IPS-18c (cell line): Measurements from ENCODE around the gene SRD5A2.
A peak's percentile ranks its signal among the peaks of the same experiment; 100 is the strongest.

Source experiments
- H3K4me3 ChIP-seq: 2 replicates; pipeline ENCODE4 v1.7.0; 2013; ENCODE audit warnings: low read depth, mild to moderate bottlenecking, low read length, moderate library complexity; ENCODE audit not compliant: insufficient read depth
- H3K9me3 ChIP-seq: one replicate; pipeline ENCODE4 v1.6.1; 2013; ENCODE audit warnings: mild to moderate bottlenecking, low read length, moderate library complexity; ENCODE audit not compliant: control insufficient read depth, insufficient read depth

SRD5A2 gene, protein sequence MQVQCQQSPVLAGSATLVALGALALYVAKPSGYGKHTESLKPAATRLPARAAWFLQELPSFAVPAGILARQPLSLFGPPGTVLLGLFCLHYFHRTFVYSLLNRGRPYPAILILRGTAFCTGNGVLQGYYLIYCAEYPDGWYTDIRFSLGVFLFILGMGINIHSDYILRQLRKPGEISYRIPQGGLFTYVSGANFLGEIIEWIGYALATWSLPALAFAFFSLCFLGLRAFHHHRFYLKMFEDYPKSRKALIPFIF

GRCh38 chr2:31580321-31581117 lies at the start of gene SRD5A2:
SRD5A2 (minus strand) TSS chr2:31580938; CDS start chr2:31580900, 38 bp downstream.
- Histone ChIP-seq H3K9me3 (peaks cover 4% of the 10 kb centered on the region), H3K4me3 (peak within 1 kb of the TSS; percentile 49)

DNA sequence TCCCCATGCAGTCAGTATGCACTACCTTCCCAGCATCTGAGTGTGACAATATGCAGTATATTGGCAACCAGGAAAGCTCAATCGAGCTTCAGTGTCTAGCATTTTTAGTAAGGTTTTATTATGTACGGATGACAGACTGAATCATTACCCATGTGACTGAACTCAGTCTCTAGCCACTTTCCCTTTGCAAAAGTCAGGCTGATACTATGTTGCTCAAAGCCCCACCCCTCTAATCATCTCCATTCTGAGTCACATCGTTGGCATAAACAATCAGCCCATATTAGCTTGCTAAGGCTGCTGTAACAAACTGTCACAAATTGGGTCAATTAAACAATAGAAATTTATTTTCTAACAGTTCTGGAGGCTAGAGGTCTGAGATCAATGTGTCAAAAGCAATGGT lies 25.8 kb upstream of the SRD5A2 start:
- Histone ChIP-seq H3K9me3 (no peaks in the 10 kb centered on the region), H3K4me3 (no peak overlapping the region)

DNA sequence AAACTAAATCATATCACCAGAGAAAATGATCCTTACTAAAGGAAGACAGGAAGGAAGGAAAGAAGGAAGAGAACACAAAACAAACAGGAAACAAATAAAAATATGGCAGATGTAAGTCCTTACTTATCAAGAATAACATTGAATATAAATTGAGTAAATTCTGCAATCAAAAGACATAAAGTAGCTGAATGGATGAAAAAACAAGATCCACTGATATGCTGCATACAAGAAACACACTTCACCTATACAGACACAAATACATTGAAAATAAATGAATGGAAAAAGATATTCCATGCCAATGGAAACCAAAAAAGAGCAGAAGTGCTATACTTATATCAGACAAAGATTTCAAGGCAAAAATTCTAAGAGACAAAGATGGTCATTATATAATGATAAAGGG lies 18.0 kb upstream of the SRD5A2 start:
- H3K4me3 ChIP-seq: no peak overlapping the region
- H3K9me3 ChIP-seq: no peaks in the 10 kb centered on the region

DNA sequence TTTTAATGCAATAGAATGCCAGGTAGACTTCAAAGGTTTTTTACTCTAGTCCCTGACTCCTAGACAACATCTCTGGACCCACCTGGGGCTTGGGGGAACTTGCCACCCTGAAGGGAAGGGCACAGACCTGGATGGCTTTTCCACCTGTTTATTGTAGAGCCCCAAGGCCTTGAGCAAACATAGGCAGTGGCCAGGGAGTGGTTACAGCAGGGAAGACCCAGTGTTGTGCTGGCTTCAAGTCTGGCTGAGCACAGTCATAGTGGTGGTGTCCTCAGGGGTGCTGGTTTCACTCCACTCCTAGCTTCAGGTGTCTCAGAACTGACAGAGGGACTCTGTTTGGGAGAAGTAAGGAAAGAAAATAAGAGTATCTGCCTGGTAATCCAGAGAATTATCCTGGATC lies 5.5 kb upstream of the SRD5A2 start:
- H3K4me3 ChIP-seq: no peak overlapping the region

DNA sequence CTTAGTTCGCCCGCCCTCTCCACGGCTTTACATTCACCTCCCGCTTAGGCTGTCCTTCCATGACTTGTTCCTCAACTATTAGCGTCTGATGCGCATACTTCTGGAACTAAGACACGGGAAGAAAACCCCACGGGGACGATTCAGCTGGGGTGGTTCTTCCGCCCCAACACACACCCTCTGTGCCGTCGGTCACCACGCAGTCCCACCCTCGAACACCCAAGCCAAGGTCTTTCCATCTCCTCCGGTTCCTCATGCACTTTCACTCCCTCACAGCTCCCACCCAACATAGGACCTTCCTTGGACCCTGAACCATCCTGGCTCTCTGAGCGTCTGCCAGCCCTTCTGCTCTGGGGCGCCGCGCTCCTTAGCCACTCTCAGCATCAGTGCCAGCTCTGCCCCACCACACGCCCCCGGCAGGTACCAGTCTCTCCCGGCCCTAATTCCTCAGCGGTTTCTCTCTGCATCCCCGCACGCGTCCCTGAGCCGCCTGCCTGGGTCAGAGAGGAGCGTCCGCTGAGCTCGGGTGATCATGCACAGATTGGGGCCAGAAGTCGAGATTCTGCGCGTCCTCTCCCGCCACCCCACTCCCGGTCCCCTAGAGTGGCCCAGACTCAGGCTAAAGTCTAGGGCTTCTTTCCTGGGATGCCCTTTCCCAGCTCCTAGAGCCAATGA lies 522 bp upstream of the SRD5A2 start:
- Histone ChIP-seq H3K9me3 (peaks cover 4% of the 10 kb centered on the region), H3K4me3 (peak overlapping the region; percentile 49; the same call in 1 of the 2 replicates)

More for the DNA sequence above, 5.5 kb upstream of the SRD5A2 start:
- H3K9me3 ChIP-seq: peaks cover 4% of the 10 kb centered on the region

DNA sequence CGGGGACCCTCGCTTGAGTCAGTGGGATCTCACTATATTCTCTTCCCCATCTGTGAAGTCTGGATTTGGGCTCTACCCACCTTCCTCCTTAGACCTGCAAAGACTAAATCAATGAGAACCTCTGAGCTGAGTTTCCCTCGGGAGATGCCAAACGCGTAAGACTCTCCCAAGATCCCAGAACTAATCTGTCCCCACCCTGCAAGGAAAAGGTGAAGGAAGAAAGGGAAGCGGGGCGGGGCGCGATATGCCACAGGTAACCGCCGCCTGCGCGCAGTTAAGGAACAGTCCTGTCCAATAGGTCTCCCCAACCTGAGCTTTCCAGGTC lies 780 bp downstream of the SRD5A2 start:
- Histone ChIP-seq H3K4me3 (peak overlapping the region; percentile 49), H3K9me3 (peaks cover 4% of the 10 kb centered on the region)

DNA sequence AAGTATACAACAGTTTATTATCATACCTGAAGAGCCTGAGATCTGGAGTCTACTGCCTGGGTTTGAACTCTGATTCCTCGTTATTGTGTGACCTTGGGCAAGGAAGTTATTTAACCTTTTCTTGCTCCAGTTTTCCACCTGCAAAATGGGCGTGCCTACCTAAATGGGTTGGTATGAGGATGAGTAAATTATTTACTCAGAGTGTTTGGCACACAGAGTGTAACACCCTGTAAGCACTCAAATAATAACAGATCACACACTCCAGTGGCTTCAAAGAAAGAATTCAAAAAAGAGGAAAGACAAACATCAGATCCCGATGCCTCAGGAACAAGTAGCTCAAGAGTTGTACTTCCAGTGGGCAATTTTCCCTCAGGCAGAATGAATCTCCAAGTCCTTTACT lies 2.4 kb downstream of the SRD5A2 start:
- H3K9me3 ChIP-seq: peaks cover 4% of the 10 kb centered on the region
- no peak overlapping the region for H3K4me3 ChIP-seq

- Histone ChIP-seq H3K9me3 (peaks cover 4% of the 10 kb centered on the region), H3K4me3 (no peak overlapping the region)
Measured at GRCh38 chr2:31577143-31577542, 3.6 kb downstream of the SRD5A2 start.

DNA sequence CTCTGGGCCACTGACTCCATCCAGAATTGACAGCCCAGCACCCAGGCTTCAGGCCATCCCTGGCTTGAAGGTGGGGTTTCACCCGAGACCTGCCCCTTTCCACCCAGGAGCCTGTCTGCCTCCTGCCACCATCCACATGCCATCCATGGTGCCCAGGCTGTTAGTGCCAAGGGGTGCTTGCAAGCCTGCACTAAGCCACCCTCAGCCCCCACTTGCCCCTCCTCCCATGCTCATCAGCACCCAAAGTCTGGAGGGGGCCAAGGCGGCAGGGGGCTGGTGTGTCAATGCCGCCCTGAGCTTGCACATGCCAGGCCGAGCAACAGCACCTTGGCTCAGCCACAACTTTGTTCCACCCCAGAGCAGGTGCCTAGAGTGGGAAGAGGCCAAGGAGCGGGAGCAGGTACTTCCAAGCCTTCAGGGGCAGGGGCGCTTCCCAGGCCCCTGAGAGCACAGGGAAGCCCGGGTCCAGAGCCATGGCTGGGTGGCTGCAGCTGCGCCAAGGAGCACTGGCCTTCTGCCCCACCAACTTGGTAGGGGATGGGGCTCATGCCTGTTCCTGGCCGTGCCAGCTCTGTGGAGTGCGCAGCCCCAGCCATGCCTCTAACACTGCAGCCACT lies 12.0 kb downstream of the SRD5A2 start:
- H3K4me3 ChIP-seq: no peak overlapping the region
- H3K9me3 ChIP-seq: no peaks in the 10 kb centered on the region

- no peaks in the 10 kb centered on the region for H3K9me3 ChIP-seq
- H3K4me3 ChIP-seq: no peak overlapping the region
Measured at GRCh38 chr2:31567679-31568078, 13.1 kb downstream of the SRD5A2 start.

DNA sequence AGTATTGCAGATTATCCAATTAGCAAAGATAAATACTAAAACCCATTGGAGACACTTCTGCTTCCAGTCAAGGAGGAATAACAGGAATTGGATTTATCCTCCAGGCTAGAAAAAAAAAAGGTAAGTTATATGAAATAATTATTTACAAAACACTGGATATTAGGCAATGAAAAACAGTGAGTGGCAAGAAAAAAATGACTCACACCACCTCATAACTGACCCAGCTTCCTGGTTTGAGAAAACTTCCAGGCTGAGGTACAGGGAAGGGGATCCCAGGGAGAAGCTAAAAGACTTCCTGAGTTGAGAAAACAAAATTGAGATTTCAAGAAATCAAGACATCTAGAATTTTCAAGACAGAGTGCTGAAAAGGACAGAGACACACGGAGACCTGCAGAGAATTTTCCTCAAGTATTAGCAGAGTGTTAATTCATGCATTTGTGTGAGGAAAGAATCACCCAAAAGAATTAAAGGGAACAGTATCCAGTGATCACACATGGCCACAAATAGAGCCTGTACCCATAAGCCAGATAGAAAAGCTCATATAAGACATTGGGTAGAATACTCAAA lies 17.4 kb downstream of the SRD5A2 start:
- H3K4me3 ChIP-seq: no peak overlapping the region

GRCh38 chr2:31561823-31562222 lies 18.9 kb downstream of the SRD5A2 start:
- H3K4me3 ChIP-seq: no peak overlapping the region
- no peaks in the 10 kb centered on the region for H3K9me3 ChIP-seq

More for the DNA sequence above, 17.4 kb downstream of the SRD5A2 start:
- H3K9me3 ChIP-seq: no peaks in the 10 kb centered on the region

GRCh38 chr2:31558401-31559295 lies 22.1 kb downstream of the SRD5A2 start:
- H3K9me3 ChIP-seq: no peaks in the 10 kb centered on the region
- no peak overlapping the region for H3K4me3 ChIP-seq

- Histone ChIP-seq H3K4me3 (no peak overlapping the region), H3K9me3 (no peaks in the 10 kb centered on the region)
Measured at GRCh38 chr2:31556940-31557339, 23.8 kb downstream of the SRD5A2 start.

GRCh38 chr2:31555967-31556706 lies 24.6 kb downstream of the SRD5A2 start:
- Histone ChIP-seq H3K4me3 (no peak overlapping the region), H3K9me3 (no peaks in the 10 kb centered on the region)

DNA sequence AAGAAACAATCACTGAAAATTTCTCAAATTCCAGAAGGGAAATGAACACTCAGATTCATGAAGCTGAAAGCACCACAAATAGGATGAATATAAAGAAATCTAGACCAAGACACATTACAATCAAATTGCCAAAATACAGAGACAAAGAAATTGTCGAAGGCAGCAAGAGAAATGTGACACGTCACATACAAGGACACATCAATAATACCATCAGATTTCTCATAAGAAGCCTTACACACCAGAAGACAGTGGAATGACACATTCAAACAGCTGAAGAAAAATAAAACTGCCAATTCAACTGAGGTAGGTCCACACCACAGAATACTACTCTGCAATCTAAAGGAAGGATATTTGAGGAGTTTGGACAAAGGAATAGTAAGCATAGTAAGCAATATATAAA lies 27.4 kb downstream of the SRD5A2 start:
- Histone ChIP-seq H3K4me3 (no peak overlapping the region), H3K9me3 (no peaks in the 10 kb centered on the region)
